Effector memory CD4-positive, alpha-beta T cell (primary cell): Measurements from ENCODE around the gene HOXB6.

Experiments used
- DNase-seq, 3 donors: peaks; one replicate each; pipeline ENCODE4 v3.0.0-alpha.2; 2020
- H3K27ac ChIP-seq: 2 replicates; pipeline ENCODE4 v1.7.0; 2013; ENCODE audit warnings: mild to moderate bottlenecking, low read length, moderate library complexity; ENCODE audit not compliant: insufficient read depth, poor library complexity, severe bottlenecking
- H3K27me3 ChIP-seq: replicated peaks from 2 replicates; pipeline ENCODE4 v1.7.0; 2013; ENCODE audit warnings: mild to moderate bottlenecking, low read length; ENCODE audit not compliant: insufficient read depth, control insufficient read depth, poor library complexity, severe bottlenecking
- H3K36me3 ChIP-seq: 2 replicates; pipeline ENCODE4 v1.7.0; 2013; ENCODE audit warnings: mild to moderate bottlenecking, low read length, moderate library complexity; ENCODE audit not compliant: control insufficient read depth, insufficient read depth
- H3K4me1 ChIP-seq: 2 replicates; pipeline ENCODE4 v1.7.0; 2013; ENCODE audit warnings: low read length, mild to moderate bottlenecking; ENCODE audit not compliant: control insufficient read depth, insufficient read depth, poor library complexity, severe bottlenecking
- H3K4me3 ChIP-seq: 2 replicates; pipeline ENCODE4 v1.7.0; 2013; ENCODE audit warnings: low read length, low read depth, mild to moderate bottlenecking; ENCODE audit not compliant: insufficient read depth, poor library complexity, severe bottlenecking
- H3K9me3 ChIP-seq: 2 replicates; pipeline ENCODE4 v1.7.0; 2013; ENCODE audit warnings: mild to moderate bottlenecking, low read length, moderate library complexity; ENCODE audit not compliant: control insufficient read depth

Gene HOXB6

GRCh38 chr17:48627623-48628521 is 23.1 kb upstream of the HOXB6 start:
- Histone ChIP-seq H3K36me3 (no peaks in the 10 kb centered on the region), H3K27ac (no peak overlapping the region), H3K9me3 (no peaks in the 10 kb centered on the region), H3K27me3 (peaks cover 85% of the 10 kb centered on the region), H3K4me1 (peaks cover 25% of the 10 kb centered on the region), H3K4me3 (no peak overlapping the region)
- no peak for DNase-seq

GRCh38 chr17:48627118-48627597 is 22.4 kb upstream of the HOXB6 start:
- H3K4me3 ChIP-seq = no peak overlapping the region
- DNase-seq = no peak
- peaks cover 82% of the 10 kb centered on the region for H3K27me3 ChIP-seq
- no peaks in the 10 kb centered on the region for H3K36me3 ChIP-seq
- peaks cover 25% of the 10 kb centered on the region for H3K4me1 ChIP-seq
- H3K27ac ChIP-seq = no peak overlapping the region
- H3K9me3 ChIP-seq = no peaks in the 10 kb centered on the region

GRCh38 chr17:48626245-48627117 is 21.7 kb upstream of the HOXB6 start, which contains the start of gene HOXB9:
TSS of gene HOXB9 (minus strand) at chr17:48626358. CDS start at chr17:48626269, 89 bp downstream.
- Histone ChIP-seq H3K9me3 (no peaks in the 10 kb centered on the region), H3K27me3 (peaks cover 79% of the 10 kb centered on the region), H3K27ac (no peak within 1 kb of the TSS), H3K36me3 (no peaks in the 10 kb centered on the region), H3K4me3 (peak within 1 kb of the TSS; percentile 59), H3K4me1 (peaks cover 25% of the 10 kb centered on the region)
- peak in 1 of 3 donors; percentile 32 for DNase-seq

GRCh38 chr17:48625495-48626244 is 20.9 kb upstream of the HOXB6 start:
- Histone ChIP-seq H3K9me3 (no peaks in the 10 kb centered on the region), H3K4me1 (peaks cover 25% of the 10 kb centered on the region), H3K36me3 (no peaks in the 10 kb centered on the region), H3K27me3 (peaks cover 72% of the 10 kb centered on the region), H3K27ac (no peak overlapping the region), H3K4me3 (peak overlapping the region; percentile 59)
- peak in 2 of 3 donors; percentile 20 to 28 for DNase-seq

- Histone ChIP-seq H3K4me1 (peaks cover 25% of the 10 kb centered on the region), H3K4me3 (peak overlapping the region; percentile 59), H3K36me3 (no peaks in the 10 kb centered on the region), H3K9me3 (no peaks in the 10 kb centered on the region), H3K27me3 (peaks cover 74% of the 10 kb centered on the region), H3K27ac (no peak overlapping the region)
- peak in 2 of 3 donors; percentile 28 to 34 for DNase-seq
Measured at GRCh38 chr17:48624544-48625494, 20.0 kb upstream of the HOXB6 start.

- H3K36me3 ChIP-seq = no peaks in the 10 kb centered on the region
- peaks cover 25% of the 10 kb centered on the region for H3K4me1 ChIP-seq
- DNase-seq = no peak
- H3K27ac ChIP-seq = no peak overlapping the region
- H3K4me3 ChIP-seq = no peak overlapping the region
- peaks cover 74% of the 10 kb centered on the region for H3K27me3 ChIP-seq
- no peaks in the 10 kb centered on the region for H3K9me3 ChIP-seq
Measured at GRCh38 chr17:48624118-48624517, 19.3 kb upstream of the HOXB6 start.

- peaks cover 75% of the 10 kb centered on the region for H3K27me3 ChIP-seq
- H3K36me3 ChIP-seq = no peaks in the 10 kb centered on the region
- no peak overlapping the region for H3K4me3 ChIP-seq
- H3K4me1 ChIP-seq = peaks cover 27% of the 10 kb centered on the region
- no peak for DNase-seq
- no peaks in the 10 kb centered on the region for H3K9me3 ChIP-seq
- H3K27ac ChIP-seq = no peak overlapping the region
Measured at GRCh38 chr17:48623583-48623982, 18.8 kb upstream of the HOXB6 start.

- no peaks in the 10 kb centered on the region for H3K36me3 ChIP-seq
- peaks cover 34% of the 10 kb centered on the region for H3K4me1 ChIP-seq
- DNase-seq = no peak
Measured at GRCh38 chr17:48622857-48623256, 18.1 kb upstream of the HOXB6 start.

More at GRCh38 chr17:48622857-48623256, 18.1 kb upstream of the HOXB6 start:
- H3K9me3 ChIP-seq = no peaks in the 10 kb centered on the region
- H3K27ac ChIP-seq = no peak overlapping the region
- peaks cover 79% of the 10 kb centered on the region for H3K27me3 ChIP-seq
- H3K4me3 ChIP-seq = no peak overlapping the region
